DOHH2 (cell line): ENCODE results near the gene MVB12B.

ENCODE experiments used
- H3F3A ChIP-seq: fragments of 200-600 bp; sonication (generic), shearing (Covaris generic); 2 replicates; pipeline ENCODE4 v1.6.0; 2016; ENCODE audit warnings: antibody characterized with exemption, mild to moderate bottlenecking; ENCODE audit not compliant: control insufficient read depth, insufficient read depth
- H3K27ac ChIP-seq: fragments of 200-600 bp; sonication (generic); 2 replicates; pipeline ENCODE4 v1.5.1; 2014; ENCODE audit warnings: low read depth, mild to moderate bottlenecking, low read length, moderate library complexity
- H3K27me3 ChIP-seq: fragments of 200-600 bp; sonication (generic); 2 replicates; pipeline ENCODE4 v1.6.1; 2014; ENCODE audit warnings: mild to moderate bottlenecking, low read length, mixed read lengths; ENCODE audit not compliant: control insufficient read depth
- H3K36me3 ChIP-seq: fragments of 200-600 bp; sonication (generic); 2 replicates; pipeline ENCODE4 v1.6.1; 2014; ENCODE audit warnings: mild to moderate bottlenecking, low read length, moderate library complexity, mixed read lengths; ENCODE audit not compliant: control insufficient read depth
- H3K4me1 ChIP-seq: fragments of 200-600 bp; sonication (generic); 2 replicates; pipeline ENCODE4 v1.6.1; 2014; ENCODE audit warnings: mild to moderate bottlenecking, low read length, mixed read lengths; ENCODE audit not compliant: control insufficient read depth
- H3K4me2 ChIP-seq: fragments of 200-600 bp; sonication (generic); 2 replicates; pipeline ENCODE4 v1.6.0; 2014; ENCODE audit warnings: mild to moderate bottlenecking, low read length, moderate library complexity
- H3K4me3 ChIP-seq: fragments of 200-600 bp; sonication (generic); 2 replicates; pipeline ENCODE4 v1.5.1; 2014; ENCODE audit warnings: mild to moderate bottlenecking, low read length, mixed read lengths
- H3K79me2 ChIP-seq: fragments of 200-600 bp; sonication (generic); 2 replicates; pipeline ENCODE4 v1.6.1; 2014; ENCODE audit warnings: mild to moderate bottlenecking, low read length, mixed read lengths; ENCODE audit not compliant: control insufficient read depth
- H3K9me2 ChIP-seq: fragments of 200-600 bp; sonication (generic); replicated peaks from 2 replicates; pipeline ENCODE4 v1.6.1; 2014; ENCODE audit warnings: mild to moderate bottlenecking, low read length, mixed read lengths; ENCODE audit not compliant: control insufficient read depth
- H3K9me3 ChIP-seq: fragments of 200-600 bp; sonication (generic); 2 replicates; pipeline ENCODE4 v1.6.1; 2014; ENCODE audit warnings: antibody characterized with exemption, low read length, mixed read lengths; ENCODE audit not compliant: control insufficient read depth, insufficient read depth
- H4K20me1 ChIP-seq: fragments of 200-600 bp; sonication (generic); 2 replicates; pipeline ENCODE4 v1.6.0; 2014; ENCODE audit warnings: low read depth, mild to moderate bottlenecking, antibody characterized with exemption, low read length, moderate library complexity; ENCODE audit not compliant: control insufficient read depth, insufficient read depth
- CTCF ChIP-seq: fragments of 200-600 bp; sonication (generic); IDR thresholded peaks from one replicate; pipeline ENCODE4 v1.5.1; 2014; ENCODE audit warnings: antibody characterized with exemption, mild to moderate bottlenecking, low read depth, low read length; ENCODE audit not compliant: poor library complexity, severe bottlenecking
- EZH2phosphoT487 ChIP-seq: fragments of 200-600 bp; sonication (generic); IDR thresholded peaks from 2 replicates; pipeline ENCODE4 v1.6.1; 2017; ENCODE audit warnings: borderline replicate concordance, mild to moderate bottlenecking, antibody characterized with exemption, low read length, moderate library complexity, mixed read lengths

Gene MVB12B

GRCh38 chr9:126357074-126357473, 30.4 kb downstream of the MVB12B start:
- no peaks in the 10 kb centered on the region for H4K20me1 ChIP-seq
- no peaks in the 10 kb centered on the region for H3K9me2 ChIP-seq
- no peaks in the 10 kb centered on the region for H3K36me3 ChIP-seq
- H3K4me2 ChIP-seq, result no peak overlapping the region
- no peaks in the 10 kb centered on the region for H3F3A ChIP-seq
- no peak overlapping the region for H3K27ac ChIP-seq
- H3K4me1 ChIP-seq, result no peaks in the 10 kb centered on the region
- TF ChIP-seq CTCF, result no peak
- no peak for TF ChIP-seq EZH2phosphoT487
- H3K4me3 ChIP-seq, result no peak overlapping the region
- no peaks in the 10 kb centered on the region for H3K79me2 ChIP-seq
- H3K9me3 ChIP-seq, result no peaks in the 10 kb centered on the region; the same call in 1 of the 2 replicates
- H3K27me3 ChIP-seq, result peaks cover 23% of the 10 kb centered on the region

GRCh38 chr9:126360073-126360472, 33.4 kb downstream of the MVB12B start:
- no peak overlapping the region for H3K4me2 ChIP-seq
- no peaks in the 10 kb centered on the region for H3F3A ChIP-seq
- H3K9me3 ChIP-seq, result no peaks in the 10 kb centered on the region; the same call in 1 of the 2 replicates
- H3K27me3 ChIP-seq, result peaks cover 9% of the 10 kb centered on the region
- TF ChIP-seq CTCF, result no peak
- H3K4me1 ChIP-seq, result no peaks in the 10 kb centered on the region
- H3K36me3 ChIP-seq, result no peaks in the 10 kb centered on the region
- H4K20me1 ChIP-seq, result no peaks in the 10 kb centered on the region
- H3K27ac ChIP-seq, result no peak overlapping the region
- no peaks in the 10 kb centered on the region for H3K79me2 ChIP-seq
- no peaks in the 10 kb centered on the region for H3K9me2 ChIP-seq
- H3K4me3 ChIP-seq, result no peak overlapping the region

- TF ChIP-seq CTCF (no peak), EZH2phosphoT487 (no peak)
Observed at GRCh38 chr9:126361810-126362238, 35.2 kb downstream of the MVB12B start.

GRCh38 chr9:126363250-126363649, 36.6 kb downstream of the MVB12B start:
- no peaks in the 10 kb centered on the region for H3F3A ChIP-seq
- H3K36me3 ChIP-seq, result no peaks in the 10 kb centered on the region
- no peak overlapping the region for H3K4me3 ChIP-seq
- H3K27ac ChIP-seq, result no peak overlapping the region
- no peaks in the 10 kb centered on the region for H3K9me2 ChIP-seq
- no peaks in the 10 kb centered on the region for H3K4me1 ChIP-seq
- H3K9me3 ChIP-seq, result no peaks in the 10 kb centered on the region; the same call in 1 of the 2 replicates
- no peak overlapping the region for H3K4me2 ChIP-seq
- TF ChIP-seq CTCF (no peak), EZH2phosphoT487 (no peak)
- peaks cover 4% of the 10 kb centered on the region for H3K27me3 ChIP-seq
- no peaks in the 10 kb centered on the region for H3K79me2 ChIP-seq
- no peaks in the 10 kb centered on the region for H4K20me1 ChIP-seq

More at GRCh38 chr9:126361810-126362238, 35.2 kb downstream of the MVB12B start:
- peaks cover 8% of the 10 kb centered on the region for H3K27me3 ChIP-seq
- H3K4me1 ChIP-seq, result no peaks in the 10 kb centered on the region
- no peaks in the 10 kb centered on the region for H3K9me2 ChIP-seq
- no peak overlapping the region for H3K27ac ChIP-seq
- H3K36me3 ChIP-seq, result no peaks in the 10 kb centered on the region
- H3K79me2 ChIP-seq, result no peaks in the 10 kb centered on the region
- no peaks in the 10 kb centered on the region; the same call in 1 of the 2 replicates for H3K9me3 ChIP-seq
- no peaks in the 10 kb centered on the region for H4K20me1 ChIP-seq
- H3F3A ChIP-seq, result no peaks in the 10 kb centered on the region
- no peak overlapping the region for H3K4me2 ChIP-seq
- H3K4me3 ChIP-seq, result no peak overlapping the region
